ENCODE results near the gene DTL. TPM values are rescaled to one million over a fixed set of nuclear protein-coding genes. Genes with fewer than 3 reads are reported as not detected.

The DTL gene
- total RNA-seq, 1 donor from 2014 or later, result 17.6 TPM

DNA sequence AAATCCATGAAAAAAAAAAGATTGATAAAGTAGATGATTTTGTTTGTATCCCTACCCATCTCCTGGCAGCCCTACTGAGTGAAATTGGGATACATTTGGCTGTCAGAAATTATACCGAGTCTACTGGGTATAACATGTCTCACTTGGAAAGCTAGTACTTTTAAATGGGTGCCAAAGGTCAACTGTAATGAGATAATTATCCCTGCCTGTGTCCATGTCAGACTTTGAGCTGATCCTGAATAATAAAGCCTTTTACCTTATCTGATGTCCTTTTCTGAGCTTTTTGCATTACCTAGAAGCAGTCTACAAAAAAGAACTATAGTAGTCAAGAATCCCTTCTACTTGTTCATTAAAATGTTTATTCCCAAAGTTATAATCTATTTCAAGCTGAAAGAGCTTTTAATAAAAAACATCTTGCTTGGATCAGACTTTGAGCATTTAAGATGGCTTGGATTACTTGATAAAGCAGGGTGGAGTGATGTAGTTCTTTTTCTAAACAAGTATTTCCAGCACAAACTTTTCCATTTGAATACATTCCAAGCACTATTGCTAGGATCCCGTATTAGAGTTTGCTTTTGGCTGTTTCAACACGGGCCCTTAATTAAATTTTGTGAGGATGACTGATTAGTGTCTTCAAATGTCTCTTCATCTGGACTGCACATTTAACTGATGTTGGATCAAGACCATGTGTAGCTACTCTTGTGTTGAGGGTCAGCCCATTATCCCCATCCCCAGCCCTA, 69.2 kb downstream of the DTL start:
- TF ChIP-seq, protein P1, sequence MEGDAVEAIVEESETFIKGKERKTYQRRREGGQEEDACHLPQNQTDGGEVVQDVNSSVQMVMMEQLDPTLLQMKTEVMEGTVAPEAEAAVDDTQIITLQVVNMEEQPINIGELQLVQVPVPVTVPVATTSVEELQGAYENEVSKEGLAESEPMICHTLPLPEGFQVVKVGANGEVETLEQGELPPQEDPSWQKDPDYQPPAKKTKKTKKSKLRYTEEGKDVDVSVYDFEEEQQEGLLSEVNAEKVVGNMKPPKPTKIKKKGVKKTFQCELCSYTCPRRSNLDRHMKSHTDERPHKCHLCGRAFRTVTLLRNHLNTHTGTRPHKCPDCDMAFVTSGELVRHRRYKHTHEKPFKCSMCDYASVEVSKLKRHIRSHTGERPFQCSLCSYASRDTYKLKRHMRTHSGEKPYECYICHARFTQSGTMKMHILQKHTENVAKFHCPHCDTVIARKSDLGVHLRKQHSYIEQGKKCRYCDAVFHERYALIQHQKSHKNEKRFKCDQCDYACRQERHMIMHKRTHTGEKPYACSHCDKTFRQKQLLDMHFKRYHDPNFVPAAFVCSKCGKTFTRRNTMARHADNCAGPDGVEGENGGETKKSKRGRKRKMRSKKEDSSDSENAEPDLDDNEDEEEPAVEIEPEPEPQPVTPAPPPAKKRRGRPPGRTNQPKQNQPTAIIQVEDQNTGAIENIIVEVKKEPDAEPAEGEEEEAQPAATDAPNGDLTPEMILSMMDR (conservative IDR thresholded peaks at IDR 0.05; ENCODE audit: low read depth, low read length), result no peak
- no peak overlapping the region for H3K4me3 ChIP-seq (ENCODE audit: low read depth, low read length)
- DNase-seq (ENCODE audit: low read depth), result no peak

DNA sequence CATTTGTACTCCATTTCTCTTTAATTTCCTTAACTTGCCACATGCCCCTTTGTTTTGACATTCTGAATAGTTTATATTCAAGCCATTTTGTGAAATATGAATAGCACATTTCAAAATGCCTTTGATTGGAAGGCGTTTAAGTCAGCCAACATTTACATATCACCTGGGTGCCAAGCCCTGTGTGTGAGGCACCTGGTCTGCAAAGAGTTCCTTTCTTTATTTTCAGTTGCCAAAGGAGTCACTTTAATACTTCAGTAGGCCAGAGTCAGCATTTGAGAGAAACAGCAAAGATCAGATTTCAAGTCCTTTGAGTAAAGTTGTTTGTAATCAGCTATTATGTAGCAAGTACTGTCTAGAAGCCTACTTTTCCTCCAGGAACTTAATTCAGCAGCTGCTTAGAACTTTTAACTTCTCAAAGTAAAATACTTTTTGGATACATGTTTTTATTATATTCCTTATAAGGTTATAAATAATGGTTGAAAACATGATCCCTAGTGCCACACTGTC, 70.8 kb downstream of the DTL start:
- no peak overlapping the region for H3K4me3 ChIP-seq (ENCODE audit: low read depth, low read length)
- no peak for DNase-seq (ENCODE audit: low read depth)
- TF ChIP-seq, protein P1 (conservative IDR thresholded peaks at IDR 0.05; ENCODE audit: low read depth, low read length), result no peak

DNA sequence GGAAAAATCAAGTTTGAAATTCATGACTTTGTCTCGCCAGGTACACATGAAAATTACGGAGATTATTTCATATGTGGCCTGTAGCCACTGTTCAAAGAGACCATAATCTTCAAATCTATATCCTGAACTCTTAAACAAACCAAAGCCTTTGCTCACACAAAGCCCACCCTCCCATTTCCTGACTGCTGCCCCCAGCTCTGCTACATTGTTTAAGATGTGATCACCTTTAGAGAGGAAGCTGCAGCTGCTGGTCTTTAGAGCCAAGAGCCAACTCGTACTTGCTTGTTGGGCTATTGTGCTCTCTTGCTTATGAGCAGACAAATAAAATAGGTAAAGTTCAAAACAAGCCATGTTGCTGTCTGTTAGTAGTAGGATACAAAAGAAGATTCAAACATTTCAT, 71.9 kb downstream of the DTL start:
- H3K4me3 ChIP-seq (ENCODE audit: low read depth, low read length), result no peak overlapping the region
- TF ChIP-seq, protein P1 (conservative IDR thresholded peaks at IDR 0.05; ENCODE audit: low read depth, low read length), result no peak
- DNase-seq (ENCODE audit: low read depth), result no peak

DNA sequence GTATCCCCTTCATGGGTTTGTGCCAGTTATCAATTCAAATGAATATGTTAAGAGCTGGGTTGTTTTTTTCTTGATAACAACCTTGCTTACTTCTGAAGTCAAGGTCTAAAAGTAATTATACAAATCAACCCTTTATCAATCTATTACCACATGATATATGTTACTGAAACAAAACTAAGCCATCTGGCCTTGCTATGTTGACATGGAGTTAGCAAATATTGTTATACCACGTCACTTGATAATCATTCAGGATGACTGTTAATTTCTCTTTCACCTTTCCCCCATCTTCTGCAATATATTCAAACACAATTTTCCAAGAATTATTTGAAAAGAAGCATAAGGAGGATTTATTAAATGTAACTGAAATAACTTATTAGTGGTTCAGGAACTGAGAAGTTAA, 72.6 kb downstream of the DTL start:
- no peak for DNase-seq (ENCODE audit: low read depth)
- TF ChIP-seq, protein P1 (conservative IDR thresholded peaks at IDR 0.05; ENCODE audit: low read depth, low read length), result no peak
- no peak overlapping the region for H3K4me3 ChIP-seq (ENCODE audit: low read depth, low read length)

DNA sequence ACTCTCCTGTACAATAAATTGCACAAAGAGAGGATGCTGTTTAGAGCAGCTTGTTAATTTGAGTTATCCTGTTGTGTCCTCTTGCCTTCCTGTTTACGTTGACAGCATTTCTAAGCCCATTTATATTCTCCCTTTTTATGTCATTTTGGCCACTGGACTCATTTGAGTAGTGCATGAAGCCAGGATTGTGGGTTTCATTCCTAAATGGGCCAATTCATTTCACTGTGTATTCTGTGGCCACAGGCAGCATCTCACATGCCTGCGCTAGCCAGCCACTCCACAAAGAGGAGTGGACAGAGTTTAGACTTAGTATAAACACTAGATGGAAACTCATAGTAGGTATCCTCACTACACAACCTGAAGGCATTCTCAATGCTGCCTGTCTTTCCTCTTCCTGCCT, 73.4 kb downstream of the DTL start:
- TF ChIP-seq, protein P1 (conservative IDR thresholded peaks at IDR 0.05; ENCODE audit: low read depth, low read length), result no peak
- DNase-seq (ENCODE audit: low read depth), result no peak
- no peak overlapping the region for H3K4me3 ChIP-seq (ENCODE audit: low read depth, low read length)

DNA sequence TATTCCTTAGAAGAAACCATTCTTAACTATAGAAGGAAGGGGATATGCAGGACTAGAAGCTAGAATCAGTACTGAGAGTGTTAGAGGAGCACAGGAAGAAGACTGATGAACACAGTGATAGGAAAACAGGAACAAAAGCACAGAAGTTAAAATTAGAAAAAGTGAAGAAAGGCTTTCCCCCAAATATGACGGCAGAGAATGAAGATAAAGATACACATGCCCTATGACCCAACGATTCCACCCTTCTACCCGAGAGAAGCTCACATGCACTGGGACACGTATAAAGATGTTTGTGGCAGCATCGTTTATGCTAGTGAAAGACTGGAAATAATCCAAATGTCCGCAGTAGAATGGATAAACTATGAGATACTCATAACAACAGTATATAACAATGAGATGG, 74.2 kb downstream of the DTL start:
- H3K4me3 ChIP-seq (ENCODE audit: low read depth, low read length), result no peak overlapping the region
- TF ChIP-seq, protein P1 (conservative IDR thresholded peaks at IDR 0.05; ENCODE audit: low read depth, low read length), result no peak
- DNase-seq (ENCODE audit: low read depth), result no peak

DNA sequence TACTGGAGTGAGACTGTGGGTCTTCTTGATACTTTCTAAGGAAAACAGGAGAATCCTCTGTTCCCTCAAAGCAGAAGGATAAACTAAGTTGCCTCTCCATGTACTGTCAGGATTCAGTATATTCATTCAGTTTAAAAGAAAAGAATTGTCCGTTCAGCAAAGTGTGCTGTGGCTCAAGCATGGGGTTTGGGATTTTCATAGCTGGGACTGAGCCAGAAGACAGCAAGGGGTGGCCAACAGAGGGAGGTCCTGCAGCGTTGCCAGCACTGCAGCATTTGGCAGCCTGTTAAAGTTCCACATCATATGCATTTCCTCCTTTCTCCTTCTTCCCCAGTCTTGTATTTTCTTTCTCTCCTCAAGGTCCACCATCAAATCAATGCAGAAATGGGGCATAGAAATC, 75.1 kb downstream of the DTL start:
- no peak overlapping the region for H3K4me3 ChIP-seq (ENCODE audit: low read depth, low read length)
- no peak for DNase-seq (ENCODE audit: low read depth)
- TF ChIP-seq, protein P1 (conservative IDR thresholded peaks at IDR 0.05; ENCODE audit: low read depth, low read length), result peak; percentile 35

Measured in epithelial cell of proximal tubule (primary cell).